ENCODE results near the gene NEK11.
"Not testable (repeated sequence)": the region's sequence is repeated elsewhere in the genome, so short reads cannot be mapped to it uniquely, and the experiment has no call there.

Gene NEK11

DNA sequence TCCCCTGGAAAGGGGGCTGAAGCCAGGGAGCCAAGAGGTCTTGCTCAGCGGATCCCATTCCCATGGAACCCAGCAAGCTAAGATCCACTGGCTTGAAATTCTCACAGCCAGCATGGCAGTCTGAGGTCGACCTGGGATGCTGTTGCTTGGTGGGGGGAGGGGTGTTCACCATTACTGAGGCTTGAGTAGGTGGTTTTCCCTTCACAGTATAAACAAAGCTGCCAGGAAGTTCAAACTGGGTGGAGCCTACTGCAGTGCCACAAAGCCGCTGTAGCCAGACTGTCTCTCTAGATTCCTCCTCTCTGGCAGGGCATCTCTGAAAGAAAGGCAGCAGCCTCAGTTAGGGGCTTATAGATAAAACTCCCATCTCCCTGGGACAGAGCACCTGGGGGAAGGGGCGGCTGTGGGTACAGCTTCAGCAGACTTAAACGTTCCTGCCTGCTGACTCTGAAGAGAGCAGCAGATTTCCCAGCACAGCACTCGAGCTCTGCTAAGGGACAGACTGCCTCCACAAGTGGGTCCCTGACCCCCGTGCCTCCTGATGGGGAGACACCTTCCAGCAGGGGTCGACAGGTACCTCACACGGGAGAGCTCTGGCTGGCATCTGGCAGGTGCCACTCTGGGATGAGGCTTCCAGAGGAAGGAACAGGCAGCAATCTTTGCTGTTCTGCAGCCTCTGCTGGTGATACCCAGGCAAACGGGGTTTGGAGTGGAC, 15.8 kb downstream of the NEK11 start:
- not testable (repeated sequence) for DNase-seq

DNA sequence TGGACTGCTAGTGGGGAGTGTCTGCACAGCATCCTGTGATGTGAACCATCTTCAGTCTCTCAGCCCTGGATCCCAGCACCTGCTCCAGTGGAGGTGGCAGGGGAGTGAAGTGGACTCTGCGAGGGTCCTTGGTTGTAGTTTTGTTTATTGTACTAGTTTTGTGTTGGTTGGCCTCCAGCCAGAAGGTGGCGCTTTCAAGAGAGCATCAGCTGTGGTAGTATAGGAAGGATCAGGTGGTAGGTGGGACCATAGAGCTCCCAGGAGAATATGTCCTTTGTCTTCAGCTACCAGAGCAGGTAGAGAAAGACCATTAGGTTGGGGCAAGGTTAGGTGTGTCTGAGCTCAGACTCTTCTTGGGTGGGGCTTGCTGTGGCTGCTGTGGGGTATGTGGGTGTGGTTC, 20.9 kb downstream of the NEK11 start:
- DNase-seq: no peak

DNA sequence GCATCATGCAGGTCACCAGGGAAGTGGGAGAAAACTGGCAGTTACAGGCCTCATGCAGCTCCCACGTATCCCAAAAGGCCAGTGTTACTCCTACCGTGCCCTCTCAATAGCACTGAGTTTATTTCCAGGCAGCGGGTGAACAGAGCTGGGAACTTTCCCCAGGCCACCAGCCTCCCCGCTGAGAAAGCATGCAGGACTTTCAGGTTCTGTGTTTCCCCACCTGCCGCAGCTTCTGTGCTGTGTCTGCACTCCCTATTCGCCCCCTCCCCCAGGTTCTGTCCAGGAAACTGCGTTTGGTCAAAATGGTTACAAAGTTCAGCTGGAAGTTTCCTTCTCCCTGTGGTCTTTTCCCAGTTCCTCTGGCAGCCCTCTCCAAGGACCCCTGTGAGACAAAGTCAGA, 21.4 kb downstream of the NEK11 start:
- DNase-seq: no peak

DNA sequence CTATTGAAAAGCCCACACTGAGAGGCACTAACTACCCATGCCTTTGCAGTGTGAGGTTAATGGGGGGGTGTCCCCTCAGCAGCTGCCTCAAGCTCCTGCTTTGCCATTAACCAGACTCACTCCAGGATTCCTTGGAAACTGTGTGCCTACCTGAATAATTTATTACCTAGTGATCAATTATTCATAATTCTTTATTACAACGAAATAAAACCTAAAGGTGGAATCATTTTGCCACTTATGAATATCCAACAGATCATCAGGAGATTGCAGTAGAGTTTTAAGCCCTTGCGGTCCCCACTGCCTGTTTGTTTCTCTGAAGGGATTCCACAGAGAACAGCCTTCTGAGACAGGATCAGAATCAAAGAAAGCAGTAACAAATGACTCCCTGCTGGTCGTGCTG, 23.3 kb downstream of the NEK11 start:
- DNase-seq: no peak

DNA sequence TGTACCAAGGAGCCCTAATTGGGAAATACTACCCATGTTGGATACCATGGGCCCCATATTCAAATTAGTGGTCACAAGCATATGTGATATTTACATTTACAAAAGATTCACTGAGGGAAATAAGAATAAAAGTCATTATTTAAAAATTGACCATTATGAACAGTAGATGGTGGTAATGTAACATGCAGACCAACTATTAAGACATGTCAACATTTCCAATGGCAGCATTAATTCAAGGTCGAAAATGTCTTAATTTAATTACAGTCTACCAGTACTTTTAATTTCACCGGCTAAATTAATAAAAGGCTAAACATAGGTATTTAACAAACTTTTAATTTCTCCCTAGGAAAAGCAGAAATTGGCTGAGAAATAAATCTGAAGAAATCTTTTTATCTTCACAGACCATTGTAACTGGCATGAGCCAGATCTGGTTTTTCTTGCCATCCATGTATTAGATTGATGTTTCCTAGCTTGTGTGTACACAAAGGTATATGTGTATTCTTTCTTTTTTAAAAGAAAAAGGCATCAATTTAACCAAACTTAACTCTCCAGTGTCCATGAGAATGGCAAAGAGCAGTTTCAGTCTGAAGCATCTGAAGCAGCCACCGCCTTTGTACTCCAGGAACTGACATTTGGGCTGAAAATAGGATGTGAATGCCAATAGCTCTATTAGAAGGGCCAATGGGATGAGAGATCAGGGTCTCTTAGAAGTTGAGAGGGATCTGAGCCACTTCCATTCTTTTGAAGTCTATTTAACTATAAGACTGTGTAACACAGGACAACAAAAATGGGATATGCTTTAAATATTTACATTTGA, 26.6 kb downstream of the NEK11 start:
- peak in 1 of 2 donors; percentile 7 for DNase-seq

DNA sequence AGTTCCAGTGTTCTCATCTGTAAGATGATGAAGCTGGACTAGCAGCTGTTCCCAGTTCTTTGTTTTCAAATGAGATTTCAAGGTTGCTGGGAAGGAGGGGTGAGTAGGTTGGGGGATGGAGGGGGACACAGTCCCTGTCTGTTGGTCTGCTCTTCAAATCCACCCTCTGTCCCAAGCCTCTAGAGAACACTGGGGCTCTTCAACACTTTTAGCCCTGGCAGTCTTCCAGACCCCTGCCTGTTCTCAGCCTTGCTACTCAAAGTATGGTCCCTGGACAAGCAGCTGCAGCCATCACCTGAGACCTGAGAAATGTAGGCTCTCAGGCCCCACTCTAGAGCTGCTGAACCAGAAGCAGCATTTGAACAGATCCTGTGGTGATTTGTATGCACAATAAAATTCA, 41.3 kb downstream of the NEK11 start:
- DNase-seq: no peak

DNA sequence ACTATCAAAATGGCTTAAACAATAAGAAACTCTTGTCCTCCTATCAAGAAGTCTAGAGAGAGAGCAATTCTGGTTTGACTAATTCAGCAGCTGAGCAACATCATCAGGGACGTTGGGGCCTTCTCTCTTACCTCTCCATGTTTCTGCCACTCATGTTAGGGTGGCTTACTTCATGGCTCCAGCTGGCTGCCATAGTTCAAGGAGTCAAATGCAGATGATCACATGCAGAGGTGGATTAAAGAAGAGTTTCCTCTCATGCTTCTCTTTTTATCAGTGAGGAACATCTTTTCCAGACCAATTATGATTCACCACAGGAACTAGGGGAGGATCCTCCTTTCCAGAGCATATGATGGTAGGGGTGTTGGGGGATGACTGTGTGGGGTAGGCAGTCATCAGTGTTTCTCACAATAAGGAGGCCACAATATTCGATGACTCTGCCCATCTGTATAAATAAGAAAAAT, 45.5 kb downstream of the NEK11 start:
- peak; percentile 18 to 33 for DNase-seq

DNA sequence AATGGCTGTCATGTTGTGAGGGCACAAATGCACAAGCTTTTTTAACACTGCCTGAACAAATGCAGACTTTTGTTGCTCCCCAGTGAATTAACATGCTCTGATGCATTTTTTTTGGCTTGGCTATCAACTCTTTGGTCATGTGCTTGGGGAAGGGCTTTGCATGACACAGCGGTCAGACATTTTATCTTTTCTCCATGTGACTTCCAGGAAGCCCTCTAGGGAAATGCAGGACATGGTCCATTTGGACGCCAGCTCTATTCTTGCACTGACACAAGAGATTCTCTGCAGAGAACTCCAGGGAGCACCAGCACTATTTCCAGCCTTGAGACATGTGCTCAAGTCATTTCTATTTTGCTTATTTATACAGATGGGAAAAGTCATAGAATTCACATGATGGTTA, 46.2 kb downstream of the NEK11 start:
- no peak for DNase-seq

DNA sequence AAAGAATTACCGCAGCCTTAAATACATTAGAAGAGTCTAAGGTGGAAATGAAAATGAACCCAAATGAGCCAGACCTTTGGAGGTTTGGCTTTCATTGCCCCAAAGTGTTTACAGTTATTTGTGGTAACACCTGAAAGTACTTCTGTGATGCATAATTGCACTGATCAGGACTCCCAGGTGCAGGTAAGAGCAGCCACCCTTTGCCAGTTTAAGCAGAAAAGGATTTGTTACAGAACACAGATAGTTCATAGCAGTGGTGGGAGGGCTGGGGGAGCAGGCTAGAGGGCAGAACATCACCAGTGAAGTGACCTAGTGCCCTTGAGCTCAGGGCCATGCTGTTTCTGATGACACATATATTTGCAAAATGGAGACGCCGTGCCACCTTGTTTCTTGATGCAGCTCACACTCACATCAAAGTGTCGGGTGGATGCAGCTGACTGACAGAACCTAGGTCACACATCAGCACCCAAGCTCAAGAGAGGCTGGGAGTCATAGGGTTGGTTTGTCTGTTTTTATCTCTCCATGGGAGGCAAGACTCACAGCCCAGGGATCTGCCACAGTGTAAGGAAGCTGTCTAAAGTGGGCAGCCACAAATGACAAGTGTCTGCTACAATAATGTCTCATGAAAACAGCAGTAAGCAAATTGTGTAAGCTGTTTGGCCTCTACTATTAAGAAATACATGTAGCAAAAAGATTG, 49.1 kb downstream of the NEK11 start:
- no peak for DNase-seq

DNA sequence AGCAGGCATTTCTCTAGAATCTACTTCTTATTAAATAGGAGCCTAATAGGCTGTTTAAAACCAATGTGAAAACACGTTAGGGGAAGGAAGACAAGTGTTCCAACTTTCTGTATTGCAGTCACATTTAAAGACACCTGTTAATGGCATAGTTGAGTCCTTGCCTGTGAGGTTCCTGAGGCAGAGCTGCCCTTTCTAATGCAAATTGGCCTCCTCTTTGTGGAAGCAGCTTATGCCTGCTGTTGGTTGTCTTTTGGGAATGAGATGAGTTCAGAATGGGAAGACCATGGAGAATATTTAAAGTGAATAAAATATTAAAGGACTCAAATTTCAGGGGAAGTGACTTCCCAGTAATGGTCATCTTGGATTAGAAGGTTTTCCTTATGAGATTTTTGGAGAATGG, 51.2 kb downstream of the NEK11 start:
- no peak for DNase-seq

DNA sequence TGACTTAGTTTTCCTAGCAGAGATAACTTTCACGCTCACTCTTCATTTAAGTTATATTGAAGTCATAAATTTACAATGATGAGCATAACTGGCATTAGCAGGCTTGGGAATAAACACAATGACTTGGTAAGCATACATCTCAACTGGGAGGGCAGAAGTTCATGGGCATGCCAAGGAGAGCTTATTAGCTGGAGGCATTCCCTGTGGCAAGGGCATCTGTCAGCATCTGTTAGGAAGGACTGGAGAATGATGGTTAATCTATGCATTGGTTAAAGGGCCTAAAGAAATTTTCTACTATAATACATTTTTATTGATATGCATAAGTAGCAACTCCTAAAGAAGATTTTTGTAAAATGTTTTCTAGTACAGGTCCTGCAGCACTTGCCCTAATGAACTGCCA, 52.4 kb downstream of the NEK11 start:
- no peak for DNase-seq

DNA sequence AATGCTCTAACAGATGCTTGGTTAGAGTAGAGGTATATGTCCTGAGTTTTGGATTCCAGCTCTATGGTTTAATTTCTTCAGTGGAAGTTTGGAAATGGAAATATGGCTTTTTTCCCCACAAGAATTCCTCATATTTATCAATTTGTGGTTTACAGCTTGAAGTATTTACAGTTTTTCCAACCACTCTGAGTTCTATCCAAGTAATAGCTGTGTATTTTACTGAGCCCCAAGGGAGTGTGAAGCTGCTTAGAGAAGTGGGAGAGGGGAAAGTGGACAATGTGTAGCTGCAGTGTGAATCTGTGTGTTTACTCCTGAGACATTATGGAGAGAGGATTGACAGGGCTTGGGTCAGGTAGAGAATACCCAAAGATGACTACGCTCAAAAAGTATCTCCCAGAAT, 54.5 kb downstream of the NEK11 start:
- DNase-seq: no peak

DNA sequence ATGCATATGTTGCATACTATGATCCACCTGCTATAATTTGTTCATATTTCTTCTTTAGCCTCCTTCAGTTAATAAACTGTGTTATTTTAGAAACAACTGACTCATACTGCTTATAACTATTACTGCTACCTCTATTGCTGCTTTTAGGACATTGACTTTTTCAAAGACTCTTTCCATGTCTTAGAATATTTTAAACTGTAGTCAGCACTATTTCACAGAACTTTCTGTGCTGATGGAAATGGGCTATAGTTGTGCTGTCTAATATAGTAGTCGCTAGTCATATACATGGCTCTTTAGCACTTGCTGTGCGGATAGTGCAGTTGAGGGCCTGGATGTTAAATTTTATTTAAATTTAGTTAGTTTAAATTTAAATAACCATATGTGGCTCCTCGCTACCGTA, 55.6 kb downstream of the NEK11 start:
- DNase-seq: no peak

DNA sequence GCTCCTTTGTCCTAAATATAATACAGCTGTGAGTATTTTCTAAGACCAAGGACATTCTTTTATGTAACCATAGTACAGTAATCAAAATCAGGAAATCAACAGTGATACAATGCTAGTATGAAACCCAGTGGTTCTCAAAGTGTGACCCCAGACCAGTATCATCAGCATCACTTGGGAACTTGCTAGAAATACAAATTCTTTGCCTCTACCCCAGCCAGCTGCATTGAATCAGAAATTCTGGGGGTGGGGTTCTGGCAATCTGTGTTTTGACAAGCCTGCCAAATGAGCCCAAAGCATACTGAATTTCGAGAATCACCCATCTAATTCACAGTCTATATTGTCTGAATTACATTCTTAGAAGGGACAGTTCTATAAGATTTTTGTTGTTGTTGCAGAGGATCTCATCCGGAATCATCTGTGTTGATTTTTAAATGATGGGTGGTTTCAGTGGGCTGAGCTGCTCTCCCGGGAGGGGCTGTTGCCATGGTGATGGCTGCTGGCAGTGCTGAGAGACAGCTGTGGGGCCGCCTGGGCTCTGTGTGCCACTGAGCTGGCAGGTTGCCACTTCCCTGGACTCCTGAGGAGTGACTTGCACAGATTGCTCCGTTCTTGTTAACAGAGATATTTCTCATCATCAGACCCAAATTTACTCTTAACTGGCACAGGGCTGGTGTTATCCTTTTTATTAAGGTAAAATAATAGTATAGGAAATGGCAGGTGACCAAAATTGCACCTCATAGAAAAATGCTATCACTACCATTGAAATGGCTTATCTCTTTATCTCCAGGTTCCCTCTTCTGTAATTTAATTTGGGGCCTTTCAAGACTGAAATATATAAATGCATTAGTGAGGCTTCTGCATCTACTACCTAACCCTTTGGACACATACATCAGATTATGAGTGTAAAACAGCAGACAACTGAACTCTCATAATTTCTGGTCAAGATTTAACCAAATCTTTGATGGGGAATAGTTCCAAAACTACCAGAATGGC, 56.5 kb downstream of the NEK11 start:
- no peak for DNase-seq

DNA sequence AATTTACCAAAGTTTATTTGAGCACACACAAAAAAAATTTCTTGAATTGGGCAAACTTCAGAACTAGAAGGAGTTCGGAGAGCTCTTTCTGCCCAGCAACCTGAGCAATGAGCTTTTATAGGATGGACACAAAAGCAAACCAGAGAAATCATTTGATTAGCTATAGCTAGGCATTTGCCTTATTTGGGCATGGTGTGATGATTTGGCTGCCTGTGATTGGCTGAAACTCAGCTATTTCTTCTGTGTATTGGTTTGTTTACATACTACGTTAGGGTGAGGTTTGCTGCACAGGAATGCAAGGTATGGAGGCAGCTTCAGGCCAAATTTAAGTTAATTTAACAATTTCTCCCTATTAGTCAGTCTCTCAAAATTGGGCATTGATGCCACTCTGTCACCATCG, 65.1 kb downstream of the NEK11 start:
- DNase-seq: no peak

DNA sequence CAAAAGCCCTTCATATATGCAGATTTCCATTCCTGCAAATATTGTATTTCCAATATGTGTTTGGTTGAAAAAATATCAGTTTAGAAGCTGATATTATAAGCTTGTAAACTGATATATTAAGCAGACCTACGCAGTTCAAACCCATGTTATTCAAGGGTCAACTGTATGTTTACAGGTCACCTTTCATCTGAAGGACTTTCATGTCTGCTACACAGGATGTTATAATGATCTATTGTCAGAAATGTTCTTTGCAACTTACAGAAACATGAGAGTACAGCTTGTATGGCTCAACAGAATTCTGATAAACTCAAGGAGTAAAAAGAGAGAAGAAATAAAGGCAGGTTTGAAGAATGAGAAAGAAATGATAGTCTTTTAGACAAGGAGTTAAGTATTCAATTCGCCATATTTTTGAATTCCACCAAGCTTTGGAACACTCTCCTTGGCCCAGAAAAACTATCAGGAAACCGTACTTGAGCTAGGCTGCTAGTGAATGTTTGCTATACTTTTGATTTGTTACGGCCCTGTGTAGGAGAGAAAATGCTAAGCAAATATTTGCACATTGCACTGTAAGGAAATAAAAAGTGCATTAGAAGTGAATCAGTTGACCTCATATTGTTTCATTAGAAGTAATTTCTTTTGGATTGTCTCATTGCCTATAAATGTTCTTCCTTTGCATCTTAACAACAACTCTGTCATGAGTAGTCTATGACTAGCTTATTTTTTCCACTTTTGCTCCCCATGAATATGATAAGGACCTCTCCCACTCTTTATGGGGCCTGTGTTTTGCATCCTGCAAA, 81.2 kb downstream of the NEK11 start:
- no peak for DNase-seq

DNA sequence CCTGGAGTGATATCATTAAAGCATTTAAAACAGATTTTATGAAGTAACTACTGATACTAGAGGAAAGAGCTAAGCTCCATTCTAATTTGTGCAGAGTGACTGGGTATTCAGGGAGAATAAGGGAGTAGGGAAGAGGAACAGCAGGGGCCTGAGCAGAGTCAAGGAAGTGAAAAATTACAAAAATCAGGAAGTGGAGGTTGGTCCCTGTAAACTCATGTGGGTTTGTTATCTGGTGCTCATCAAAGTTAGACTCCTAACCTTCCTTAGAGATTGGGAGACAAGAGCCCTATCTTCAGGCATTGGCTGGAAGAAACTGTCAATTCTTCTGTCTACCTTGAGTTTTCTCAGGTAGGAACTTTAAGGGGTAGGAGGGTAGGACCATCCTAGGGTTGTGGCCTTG, 82.5 kb downstream of the NEK11 start:
- peak; percentile 1 to 3 for DNase-seq

DNA sequence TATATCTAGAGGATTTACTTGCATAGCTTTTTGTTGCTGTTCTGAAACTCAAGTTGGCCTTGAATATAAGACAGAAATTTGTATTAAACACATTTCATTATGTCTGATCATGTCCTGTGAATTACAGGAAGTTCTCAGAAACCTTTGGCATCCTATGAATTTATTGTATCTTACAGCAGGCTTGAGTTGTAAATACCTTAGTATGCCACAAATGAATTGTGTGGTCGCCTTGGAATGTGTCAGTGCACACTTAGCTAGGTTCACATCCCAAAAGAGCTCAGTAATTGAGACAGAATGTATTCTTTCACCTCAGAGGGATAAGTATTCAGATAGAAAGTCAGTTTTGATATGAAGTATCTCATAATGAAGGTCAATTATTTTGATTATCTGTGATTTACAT, 83.4 kb downstream of the NEK11 start:
- DNase-seq: no peak

DNA sequence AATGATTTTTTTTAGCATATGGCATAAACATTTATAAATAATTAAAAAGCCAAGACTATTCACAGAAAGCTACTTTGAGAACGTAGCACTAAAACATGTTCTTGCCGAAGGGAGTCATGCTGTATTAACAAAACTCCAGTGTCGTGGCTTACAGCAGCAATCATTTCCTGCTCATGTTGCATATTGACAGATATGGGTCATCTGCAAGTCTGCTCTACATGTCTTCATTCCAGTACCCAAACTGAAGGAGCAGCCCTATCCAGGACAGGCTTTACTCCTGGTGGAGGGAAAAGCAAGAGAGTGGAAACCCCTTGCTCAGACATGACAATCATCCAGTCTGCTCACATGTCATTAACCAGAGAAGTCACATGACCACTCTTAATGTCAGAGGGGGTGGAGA, 87.6 kb downstream of the NEK11 start:
- DNase-seq: no peak

DNA sequence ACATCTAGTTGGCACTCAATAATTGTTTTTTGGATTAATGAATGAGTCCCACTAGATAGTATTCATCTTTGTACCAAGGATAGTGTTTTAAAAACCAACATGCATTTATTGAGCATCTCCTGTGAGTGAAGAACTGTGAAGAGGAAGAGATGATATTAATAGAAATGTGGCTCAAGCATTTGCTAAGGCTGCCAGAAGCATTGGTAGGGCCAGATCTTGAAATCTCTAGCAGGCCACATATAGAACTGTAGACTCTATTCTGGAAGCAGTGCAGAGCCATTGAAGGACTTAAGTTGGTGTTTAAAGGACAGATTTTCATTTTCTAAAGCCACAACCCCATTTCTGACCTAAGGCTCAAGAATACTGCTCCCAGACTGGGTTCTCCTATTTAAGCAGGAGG, 99.0 kb downstream of the NEK11 start:
- DNase-seq: no peak

DNA sequence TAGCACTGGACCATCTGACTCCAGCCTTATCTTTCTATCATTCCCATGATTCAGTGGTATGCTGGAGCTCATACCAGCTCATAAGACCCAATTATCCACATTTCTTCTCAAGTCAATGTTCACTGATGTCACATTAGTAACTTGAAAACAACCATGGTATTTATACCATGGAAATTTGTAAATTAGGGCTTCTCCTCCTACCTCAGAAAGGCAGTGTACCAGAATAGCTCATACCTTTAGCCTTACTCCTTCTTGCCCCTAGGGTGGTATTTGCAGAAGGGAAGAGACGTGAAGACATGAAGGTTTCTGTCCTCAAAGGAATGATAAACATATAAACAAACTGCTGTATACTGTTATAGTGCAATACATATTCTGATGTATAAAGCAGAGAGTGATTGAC, 114.2 kb downstream of the NEK11 start:
- no peak for DNase-seq

DNA sequence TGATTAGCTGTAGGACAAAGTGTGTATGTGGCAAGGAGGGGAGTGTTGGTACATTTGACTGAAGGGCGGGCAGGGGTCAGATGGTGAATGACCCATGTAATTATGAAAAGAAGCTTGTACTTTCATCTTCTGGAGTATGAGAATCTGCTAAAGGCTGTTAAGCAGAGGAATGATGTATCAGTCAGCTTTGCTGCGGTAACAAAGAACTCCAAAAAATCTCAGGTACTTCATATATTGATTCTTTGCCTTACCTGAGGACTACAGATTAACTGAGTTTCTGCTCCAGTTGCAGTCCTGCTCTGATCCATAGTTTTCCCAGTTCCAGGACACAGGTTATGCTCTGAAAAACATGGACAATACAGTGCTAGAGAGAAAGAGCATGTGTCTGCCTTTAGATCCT, 115.1 kb downstream of the NEK11 start:
- no peak for DNase-seq

Measured in inflammatory macrophage treated with lipopolysaccharide for 1 hour (primary cell).